ENCODE data around the gene CR1L.

GRCh38 chr1:207644166-207644851 is 624 bp upstream of the CR1L start:
- TF ChIP-seq CTCF (conservative IDR thresholded peaks at IDR 0.05; ENCODE audit: low read depth in 2 of 2) (no peak), EZH2 (IDR thresholded peaks at IDR 0.05; ENCODE audit: low read depth, unreplicated experiment) (no peak), EZH2phosphoT487 (IDR thresholded peaks at IDR 0.05; ENCODE audit: unreplicated experiment) (no peak)
